Upper lobe of left lung (tissue), 6 donors: ENCODE measurements around the gene BEST4. TPM values are rescaled to one million over a fixed set of nuclear protein-coding genes. Genes with fewer than 3 reads are reported as not detected.

Source experiments
- ATAC-seq, 2 donors: fragments of 200-7000 bp; cut with Tn5 transposase; one replicate each; pipeline ENCODE4 v1.9.1; 2022; ENCODE audit warnings: mild to moderate bottlenecking in 2 of 2, moderate library complexity in 2 of 2; ENCODE audit not compliant: low FRiP score in 2 of 2
- DNase-seq, 2 donors: peaks; one replicate each; pipeline ENCODE4 v3.0.0-alpha.2; 2019 to 2020
- H3K27ac ChIP-seq, 4 donors: fragments of 200-600 bp; sonication (generic); one replicate each; pipeline ENCODE4 v1.5.1; 2016 to 2019
- H3K27me3 ChIP-seq, 4 donors: fragments of 200-600 bp; sonication (generic); one replicate each; pipeline ENCODE4 v1.5.1; 2017 to 2019
- H3K36me3 ChIP-seq, 4 donors: fragments of 200-600 bp; sonication (generic); one replicate each; pipeline ENCODE4 v1.5.1; 2016 to 2019
- H3K4me1 ChIP-seq, 4 donors: fragments of 200-600 bp; sonication (generic); one replicate each; pipeline ENCODE4 v1.5.1; 2018 to 2019
- H3K4me3 ChIP-seq, 4 donors: fragments of 200-600 bp; sonication (generic); one replicate each; pipeline ENCODE4 v1.5.1; 2017 to 2019; ENCODE audit warnings: mild to moderate bottlenecking in 2 of 4, moderate library complexity in 1 of 4
- H3K9me3 ChIP-seq, 4 donors: fragments of 200-600 bp; sonication (generic); one replicate each; pipeline ENCODE4 v1.5.1; 2018 to 2019
- EP300 ChIP-seq, 4 donors: sonication (generic); formaldehyde crosslinking; IDR thresholded peaks; one replicate each; pipeline ENCODE4 v1.5.1; 2017; ENCODE audit warnings: antibody characterized with exemption in 4 of 4, control low read depth in 2 of 4
- POLR2A ChIP-seq, 4 donors: fragments of 450-650 bp; IDR thresholded peaks; one replicate each; pipeline ENCODE4 v1.5.1; 2016 to 2017; ENCODE audit warnings: antibody characterized with exemption in 4 of 4, mild to moderate bottlenecking in 2 of 4
- POLR2AphosphoS5 ChIP-seq, 2 donors: sonication (generic); formaldehyde crosslinking; IDR thresholded peaks; one replicate each; pipeline ENCODE4 v1.5.1; 2017; ENCODE audit warnings: antibody characterized with exemption in 2 of 2
- WGBS, 2 donors: methylation state at CpG; one replicate each; pipeline ENCODE4 v1.1.5; 2017 to 2018; 5-methylcytosine and 5-hydroxymethylcytosine counted together
- total RNA-seq, 6 donors: library from RNA; depleted of rRNA in 4 of 6; stranded (reverse); fragments of >200 nt in 4 of 6; gene quantifications; one replicate each; pipeline versions ENCODE4 v1.1.0 to v1.2.1, GENCODE V29; 2016 to 2021
- TF ChIP-seq, protein P1 (sequence below), 6 experiments: fragments of 450-650 bp in 4 of 6; fragments of 200-600 bp in 2 of 6; sonication (generic) in 2 of 6; IDR thresholded peaks; one replicate each; pipeline ENCODE4 v1.5.1; 2016 to 2019; ENCODE audit warnings: antibody characterized with exemption in 6 of 6
- donor health status: DM: no; HTN: no; CAD: no; lungs with moderate emphysema.
- donor health status: DM: no; HTN: yes; CAD: no; lungs with severe emphysema.

The BEST4 gene
- total RNA-seq, 6 donors from 2014 or later = 0.30 to 9.1 (median 0.81) TPM

DNA sequence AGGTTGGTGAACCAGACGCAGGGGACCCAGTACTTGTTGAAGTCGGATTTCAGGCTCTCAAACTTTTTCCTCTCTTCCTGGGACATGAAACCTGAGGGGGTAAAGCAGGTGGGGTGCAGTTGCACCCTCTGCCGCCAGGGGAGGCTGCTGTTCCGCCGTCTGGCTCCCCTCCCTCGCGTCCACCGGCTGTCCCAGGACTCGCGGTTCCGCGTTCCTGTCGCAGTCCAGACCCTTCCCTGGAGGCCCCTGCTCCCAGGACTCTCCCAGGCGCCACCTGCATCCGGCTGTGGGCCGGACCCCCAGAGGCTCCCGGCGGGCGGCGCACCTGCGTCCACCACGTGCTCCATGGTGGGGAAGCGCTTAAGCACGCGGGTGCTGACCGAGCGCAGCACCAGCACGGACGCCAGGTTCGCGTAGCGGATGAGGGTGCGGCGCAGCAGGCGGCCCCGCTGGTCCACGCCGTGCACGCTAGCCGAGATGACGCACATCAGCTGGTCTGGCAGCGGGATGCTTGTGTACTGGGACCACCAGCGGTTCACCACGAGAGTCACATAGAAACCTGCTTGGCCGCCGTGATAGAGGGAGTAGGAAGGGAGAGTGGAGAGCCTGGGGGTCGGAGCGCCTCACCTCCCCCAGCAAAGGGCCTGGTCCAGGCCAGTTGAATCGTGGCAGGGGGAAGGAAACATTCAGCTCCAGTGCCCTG is 1.7 kb downstream of the BEST4 start:
- peaks cover 19 to 33% (median 32%) of the 10 kb centered on the region in 4 donors for H3K4me1 ChIP-seq
- 21 to 28% methylated on average over 7 to 18 of the region's 49 CpGs for WGBS, 2 donors
- peak in 1 of 2 donors; percentile 16 for TF ChIP-seq POLR2AphosphoS5 (IDR thresholded peaks at IDR 0.05)
- TF ChIP-seq, protein P1, sequence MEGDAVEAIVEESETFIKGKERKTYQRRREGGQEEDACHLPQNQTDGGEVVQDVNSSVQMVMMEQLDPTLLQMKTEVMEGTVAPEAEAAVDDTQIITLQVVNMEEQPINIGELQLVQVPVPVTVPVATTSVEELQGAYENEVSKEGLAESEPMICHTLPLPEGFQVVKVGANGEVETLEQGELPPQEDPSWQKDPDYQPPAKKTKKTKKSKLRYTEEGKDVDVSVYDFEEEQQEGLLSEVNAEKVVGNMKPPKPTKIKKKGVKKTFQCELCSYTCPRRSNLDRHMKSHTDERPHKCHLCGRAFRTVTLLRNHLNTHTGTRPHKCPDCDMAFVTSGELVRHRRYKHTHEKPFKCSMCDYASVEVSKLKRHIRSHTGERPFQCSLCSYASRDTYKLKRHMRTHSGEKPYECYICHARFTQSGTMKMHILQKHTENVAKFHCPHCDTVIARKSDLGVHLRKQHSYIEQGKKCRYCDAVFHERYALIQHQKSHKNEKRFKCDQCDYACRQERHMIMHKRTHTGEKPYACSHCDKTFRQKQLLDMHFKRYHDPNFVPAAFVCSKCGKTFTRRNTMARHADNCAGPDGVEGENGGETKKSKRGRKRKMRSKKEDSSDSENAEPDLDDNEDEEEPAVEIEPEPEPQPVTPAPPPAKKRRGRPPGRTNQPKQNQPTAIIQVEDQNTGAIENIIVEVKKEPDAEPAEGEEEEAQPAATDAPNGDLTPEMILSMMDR (IDR thresholded peaks at IDR 0.05) = peak; percentile 98 to 99 (median 98)
- TF ChIP-seq EP300 (IDR thresholded peaks at IDR 0.05) = no peak
- TF ChIP-seq POLR2A (IDR thresholded peaks at IDR 0.05) = peak in 1 of 4 donors; percentile 19
- ATAC-seq = peak; percentile 88 to 90
- H3K27ac ChIP-seq = peak overlapping the region; percentile 8 to 72 (median 45)
- H3K27me3 ChIP-seq = no peaks in the 10 kb centered on the region
- H3K4me3 ChIP-seq = peak overlapping the region; percentile 4 to 55 (median 51)
- DNase-seq = peak; percentile 84 to 93
- peaks cover 0 to 10% (median under 1%) of the 10 kb centered on the region in 4 donors for H3K36me3 ChIP-seq
- H3K9me3 ChIP-seq = no peaks in the 10 kb centered on the region

DNA sequence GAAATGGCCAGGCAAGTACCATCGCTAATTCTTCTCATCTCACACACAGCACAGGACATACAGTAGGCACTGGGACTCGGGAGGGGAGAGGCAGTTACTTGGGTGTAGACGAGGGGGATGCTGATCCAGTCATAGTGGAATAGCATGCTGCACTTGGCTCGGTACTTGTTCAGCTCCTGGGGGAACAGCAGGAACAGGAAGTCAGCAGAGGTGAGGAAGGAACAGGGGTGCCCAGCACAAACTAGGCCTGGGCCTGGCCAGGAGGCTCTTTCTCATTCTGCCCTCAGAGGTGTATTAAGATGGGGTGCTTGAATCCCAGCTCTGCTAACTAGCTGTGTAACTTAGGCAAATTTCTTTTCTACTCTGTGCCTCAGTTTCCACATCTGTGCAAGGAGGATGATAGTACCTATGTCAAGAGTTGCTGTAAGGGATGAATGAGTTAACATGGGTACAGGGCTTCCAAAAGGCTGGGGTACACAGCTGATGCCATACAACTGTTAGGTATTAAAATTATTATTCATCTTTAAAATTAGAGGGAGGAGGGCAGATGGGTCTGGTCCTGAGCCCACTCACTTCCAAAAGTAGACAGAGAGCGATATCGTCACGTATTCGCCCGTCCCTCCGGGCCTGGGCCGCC is 2.4 kb downstream of the BEST4 start:
- no peaks in the 10 kb centered on the region for H3K27me3 ChIP-seq
- DNase-seq = no peak
- H3K9me3 ChIP-seq = no peaks in the 10 kb centered on the region
- peak overlapping the region in 3 of 4 donors; percentile 50 to 55 (median 52) for H3K4me3 ChIP-seq
- H3K27ac ChIP-seq = peak overlapping the region in 3 of 4 donors; percentile 8 to 72 (median 68)
- 40 to 50% methylated on average over 11 of the region's 11 CpGs for WGBS, 2 donors
- H3K4me1 ChIP-seq = peaks cover 19 to 33% (median 32%) of the 10 kb centered on the region in 4 donors
- no peak for ATAC-seq
- H3K36me3 ChIP-seq = peaks cover 0 to 17% (median 6%) of the 10 kb centered on the region in 4 donors
- TF ChIP-seq POLR2AphosphoS5 (IDR thresholded peaks at IDR 0.05) = no peak
- TF ChIP-seq POLR2A (IDR thresholded peaks at IDR 0.05) = no peak
- TF ChIP-seq EP300 (IDR thresholded peaks at IDR 0.05) = no peak
- TF ChIP-seq, protein P1 (IDR thresholded peaks at IDR 0.05) = no peak

DNA sequence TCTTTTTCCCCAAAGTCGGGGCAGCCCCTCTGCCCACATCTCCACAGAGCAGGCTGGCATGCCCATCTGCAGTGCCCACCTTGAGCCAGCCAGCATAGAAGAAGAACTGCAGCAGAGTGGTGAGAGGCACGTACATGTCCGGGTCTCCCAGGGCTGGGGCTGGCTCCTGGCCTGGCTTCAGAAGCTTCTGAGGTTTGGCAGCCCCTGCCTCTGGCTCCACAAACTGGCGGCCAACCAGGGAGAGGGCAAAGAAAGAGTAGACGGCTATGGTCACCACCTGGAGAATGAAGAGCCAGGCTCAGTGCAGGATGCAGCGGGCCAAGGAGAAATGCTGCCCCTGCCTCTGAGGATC is 3.0 kb downstream of the BEST4 start:
- Histone ChIP-seq H3K9me3 (no peaks in the 10 kb centered on the region), H3K27ac (no peak overlapping the region), H3K4me3 (no peak overlapping the region), H3K36me3 (peaks cover 0 to 23% (median 13%) of the 10 kb centered on the region in 4 donors), H3K4me1 (peaks cover 19 to 33% (median 32%) of the 10 kb centered on the region in 4 donors), H3K27me3 (no peaks in the 10 kb centered on the region)
- no peak for TF ChIP-seq POLR2A (IDR thresholded peaks at IDR 0.05)
- TF ChIP-seq, protein P1 (IDR thresholded peaks at IDR 0.05) = no peak
- no peak for TF ChIP-seq POLR2AphosphoS5 (IDR thresholded peaks at IDR 0.05)
- TF ChIP-seq EP300 (IDR thresholded peaks at IDR 0.05) = no peak
- DNase-seq (no peak), ATAC-seq (no peak)
- 83 to 89% methylated on average over 6 of the region's 6 CpGs for WGBS, 2 donors

DNA sequence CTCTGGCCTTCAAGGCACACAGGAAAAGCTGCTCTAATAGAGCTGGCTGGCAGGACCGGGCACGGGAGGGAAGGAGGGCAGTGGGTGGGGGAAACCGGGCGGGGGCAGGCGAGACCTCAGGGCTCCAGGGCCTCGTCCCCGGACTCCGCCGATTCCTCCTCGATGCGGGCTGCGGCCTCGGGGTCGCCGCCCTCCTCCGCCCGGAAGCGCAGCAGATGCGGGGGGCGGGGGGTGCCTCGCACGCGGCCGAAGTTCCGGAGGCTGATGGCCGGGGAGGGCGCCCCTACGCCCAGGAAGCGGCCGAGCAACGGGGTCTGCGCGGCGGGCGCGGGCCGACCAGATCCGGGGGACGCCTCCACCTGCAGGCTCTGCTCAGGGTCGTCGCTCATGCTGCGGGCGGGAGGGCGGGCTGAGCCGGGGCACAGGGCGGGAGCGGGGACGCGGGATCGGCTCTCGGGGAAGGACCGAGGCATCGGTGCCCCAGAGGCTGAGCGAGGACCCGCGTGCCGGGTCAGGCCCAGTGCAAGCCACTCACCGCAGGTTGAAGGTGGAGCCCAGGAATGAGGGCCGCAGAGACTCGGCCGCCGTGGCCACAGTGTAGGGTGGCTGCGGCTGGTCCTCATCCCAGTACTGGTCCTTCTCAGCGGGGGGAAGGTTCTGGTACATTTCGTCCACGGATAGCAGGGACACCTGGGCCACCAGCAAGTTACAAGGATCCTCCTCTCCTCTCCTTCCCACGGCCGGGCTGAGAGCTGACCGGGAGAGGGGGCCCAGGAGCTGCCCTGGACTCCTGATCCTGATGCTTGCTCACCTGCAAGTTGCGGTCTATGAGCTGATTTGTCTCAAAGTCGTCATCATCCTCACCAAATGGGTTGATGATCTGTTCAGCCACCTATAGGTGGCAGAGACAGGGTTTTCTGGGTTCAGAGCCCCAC is 3.6 kb downstream of the BEST4 start:
- H3K9me3 ChIP-seq = no peaks in the 10 kb centered on the region
- peak overlapping the region; percentile 3 to 56 (median 45) for H3K4me3 ChIP-seq
- H3K27ac ChIP-seq = peak overlapping the region in 2 of 4 donors; percentile 34 to 50
- ATAC-seq (peak in 1 of 2 donors; percentile 43), DNase-seq (peak; percentile 24 to 89)
- H3K36me3 ChIP-seq = peaks cover 0 to 30% (median 18%) of the 10 kb centered on the region in 4 donors
- peaks cover 19 to 33% (median 32%) of the 10 kb centered on the region in 4 donors for H3K4me1 ChIP-seq
- WGBS, 2 donors = 16 to 50% methylated on average over 11 to 26 of the region's 71 CpGs
- TF ChIP-seq, protein P1 (IDR thresholded peaks at IDR 0.05) = peak in 1 of 6 experiments; percentile 4
- TF ChIP-seq EP300 (IDR thresholded peaks at IDR 0.05) (no peak), POLR2A (IDR thresholded peaks at IDR 0.05) (no peak)
- H3K27me3 ChIP-seq = no peaks in the 10 kb centered on the region
